HepG2 (cell line): ENCODE results near the gene ZNF771. TPM values are rescaled to one million over a fixed set of nuclear protein-coding genes. Genes with fewer than 3 reads are reported as not detected.

Experiments used
- BRD4 ChIP-seq: sonication (generic); formaldehyde crosslinking; IDR thresholded peaks from 2 replicates; pipeline ENCODE4 v1.4.0; 2020; ENCODE audit warnings: missing genetic modification reagents
- EED ChIP-seq: sonication (generic); formaldehyde crosslinking; IDR thresholded peaks from 2 replicates; pipeline ENCODE4 v1.5.0; 2020; ENCODE audit warnings: mild to moderate bottlenecking, missing genetic modification reagents
- FLYWCH1 ChIP-seq: sonication (generic); formaldehyde crosslinking; IDR thresholded peaks from 2 replicates; pipeline ENCODE4 v1.8.1; 2023; ENCODE audit warnings: mild to moderate bottlenecking, missing genetic modification reagents
- GFI1 ChIP-seq: sonication (generic); formaldehyde crosslinking; IDR thresholded peaks from 2 replicates; pipeline ENCODE4 v1.5.0; 2020; ENCODE audit warnings: missing genetic modification reagents, mild to moderate bottlenecking, borderline replicate concordance
- NONO ChIP-seq, 2 experiments: fragments of 450-650 bp in 1 of 2; sonication (generic) in 1 of 2; formaldehyde crosslinking in 1 of 2; IDR thresholded peaks in 1 of 2; conservative IDR thresholded peaks in 1 of 2; 2 replicates each; pipeline versions ENCODE4 v1.6.1 to v1.8.0; 2017 to 2022; ENCODE audit warnings: mild to moderate bottlenecking in 1 of 2, missing genetic modification reagents in 1 of 2, moderate library complexity in 1 of 2
- SMC3 ChIP-seq: IDR thresholded peaks from 2 replicates; pipeline ENCODE4 v1.6.1; 2011; ENCODE audit warnings: low read length, improper control_type of control experiment
- TP53 ChIP-seq: sonication (generic); formaldehyde crosslinking; conservative IDR thresholded peaks from 2 replicates; pipeline ENCODE4 v1.4.0; 2020; ENCODE audit warnings: missing genetic modification reagents
- XRCC5 ChIP-seq: fragments of 200-400 bp; formaldehyde crosslinking; optimal IDR thresholded peaks from 2 replicates; pipeline ENCODE3; 2017; ENCODE audit warnings: mild to moderate bottlenecking, low read length
- ZNF343 ChIP-seq: sonication (generic); formaldehyde crosslinking; IDR thresholded peaks from 2 replicates; pipeline ENCODE4 v1.4.0; 2020; ENCODE audit warnings: mild to moderate bottlenecking, missing genetic modification reagents
- ZNF460 ChIP-seq: sonication (generic); formaldehyde crosslinking; IDR thresholded peaks from 2 replicates; pipeline ENCODE4 v1.5.1; 2020; ENCODE audit warnings: missing genetic modification reagents, mild to moderate bottlenecking, borderline replicate concordance
- ZNF660 ChIP-seq: sonication (generic); formaldehyde crosslinking; IDR thresholded peaks from 2 replicates; pipeline ENCODE4 v1.5.1; 2020; ENCODE audit warnings: mild to moderate bottlenecking, low read depth, missing genetic modification reagents, borderline replicate concordance
- polyA plus RNA-seq, 8 experiments: library from polyadenylated mRNA; depleted of rRNA in 3 of 8; stranded (reverse) in 7 of 8; unstranded in 1 of 8; fragments of >200 nt; fragmentation: Illumina TruSeq in 4 of 8; extraction: Trizol in 4 of 8; gene quantifications; 2 replicates each; pipeline versions ENCODE4 v1.2.1 to v1.2.3, GENCODE V29; 2011 to 2016; ENCODE audit warnings: low read depth in 4 of 8, missing spikeins in 1 of 8, mixed read lengths in 1 of 8; ENCODE audit not compliant: insufficient read depth in 1 of 8
- total RNA-seq, 5 experiments: library from RNA; depleted of rRNA; stranded (reverse); fragments of >200 nt; fragmentation: Illumina TruSeq; extraction: Trizol; gene quantifications; 2 replicates each; pipeline ENCODE4 v1.2.3, GENCODE V29; 2016; ENCODE audit warnings: low read depth in 1 of 5
- TF ChIP-seq, protein P1 (sequence below): sonication (generic); formaldehyde crosslinking; IDR thresholded peaks from 2 replicates; pipeline ENCODE4 v1.4.0; 2020; ENCODE audit warnings: mild to moderate bottlenecking, missing genetic modification reagents
- TF ChIP-seq, protein P2 (sequence below): IDR thresholded peaks from 2 replicates; pipeline ENCODE4 v1.6.1; 2016; ENCODE audit warnings: mild to moderate bottlenecking, missing biosample characterization, missing genetic modification reagents
- TF ChIP-seq, protein P3 (sequence below): sonication (generic); formaldehyde crosslinking; IDR thresholded peaks from one replicate; pipeline ENCODE4 v1.5.1; 2020; ENCODE audit warnings: mild to moderate bottlenecking, missing genetic modification reagents; ENCODE audit errors: not compliant biosample characterization
- TF ChIP-seq, protein P4 (sequence below): sonication (generic); formaldehyde crosslinking; IDR thresholded peaks from 2 replicates; pipeline ENCODE4 v1.4.0; 2020; ENCODE audit warnings: missing genetic modification reagents
- TF ChIP-seq, protein P5 (sequence below): sonication (generic); formaldehyde crosslinking; IDR thresholded peaks from 2 replicates; pipeline ENCODE4 v1.9.0; 2022; ENCODE audit warnings: low read depth, missing genetic modification reagents

ZNF771 gene
- total and polyA plus RNA-seq, 2 of the 13 experiments (the other 11 are each of a cell fraction or from before 2014, with no cell fraction given) = 5.0 to 11.8 TPM

DNA sequence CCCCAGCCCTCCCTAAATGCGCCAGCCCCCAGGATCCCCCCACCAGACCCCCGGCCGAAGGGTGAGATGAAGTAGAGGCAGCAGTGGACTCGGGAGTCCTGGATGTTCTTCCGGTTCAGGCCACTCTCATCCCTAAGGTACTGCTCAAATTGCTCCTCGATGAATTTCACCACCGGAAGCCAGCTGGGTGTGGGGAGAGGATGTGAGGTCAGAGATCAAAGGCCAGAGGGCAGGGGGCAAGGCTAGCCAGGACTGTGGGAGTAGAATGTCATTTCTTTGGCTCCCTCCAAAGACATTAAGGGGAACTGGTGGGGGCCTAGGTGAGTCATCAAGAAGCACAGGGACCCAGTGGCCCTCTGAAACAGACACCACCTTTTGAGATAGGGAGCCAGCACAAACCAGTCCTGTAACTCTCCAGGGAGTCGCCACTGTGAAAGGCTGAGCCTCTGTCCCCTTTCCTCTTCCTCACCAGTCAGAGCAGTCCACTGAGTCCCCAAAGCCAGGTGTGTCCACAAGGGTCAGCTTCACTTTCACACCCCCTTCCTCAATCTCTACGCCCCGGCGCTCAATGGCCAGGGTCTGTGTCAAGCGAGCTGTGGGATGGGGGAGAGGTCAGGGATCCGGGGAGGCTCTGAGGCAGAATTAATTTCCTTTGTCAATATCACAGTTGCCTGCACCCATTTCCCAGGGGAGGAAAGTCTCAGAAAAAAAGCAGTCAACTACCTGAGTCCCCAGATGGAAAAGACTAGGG is 25.9 kb upstream of the ZNF771 start (continued):
- TF ChIP-seq, protein P1, sequence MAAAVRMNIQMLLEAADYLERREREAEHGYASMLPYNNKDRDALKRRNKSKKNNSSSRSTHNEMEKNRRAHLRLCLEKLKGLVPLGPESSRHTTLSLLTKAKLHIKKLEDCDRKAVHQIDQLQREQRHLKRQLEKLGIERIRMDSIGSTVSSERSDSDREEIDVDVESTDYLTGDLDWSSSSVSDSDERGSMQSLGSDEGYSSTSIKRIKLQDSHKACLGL (CRISPR knock-in tag) = 0 out of 2 replicates have a peak, but pooled peaks have one; percentile 45
- TF ChIP-seq ZNF460 (CRISPR knock-in tag) (no peak), EED (CRISPR knock-in tag) (no peak), ZNF660 (CRISPR knock-in tag) (no peak), FLYWCH1 (CRISPR knock-in tag) (no peak), ZNF343 (CRISPR knock-in tag) (no peak), XRCC5 (no peak), SMC3 (no peak), TP53 (CRISPR knock-in tag) (no peak), NONO (IDR thresholded peaks at IDR 0.05) (no peak), NONO (CRISPR knock-in tag; conservative IDR thresholded peaks at IDR 0.05) (no peak), BRD4 (CRISPR knock-in tag) (no peak), GFI1 (no peak)
- TF ChIP-seq, protein P2, sequence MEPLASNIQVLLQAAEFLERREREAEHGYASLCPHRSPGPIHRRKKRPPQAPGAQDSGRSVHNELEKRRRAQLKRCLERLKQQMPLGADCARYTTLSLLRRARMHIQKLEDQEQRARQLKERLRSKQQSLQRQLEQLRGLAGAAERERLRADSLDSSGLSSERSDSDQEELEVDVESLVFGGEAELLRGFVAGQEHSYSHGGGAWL (CRISPR knock-in tag) = no peak
- TF ChIP-seq, protein P3, sequence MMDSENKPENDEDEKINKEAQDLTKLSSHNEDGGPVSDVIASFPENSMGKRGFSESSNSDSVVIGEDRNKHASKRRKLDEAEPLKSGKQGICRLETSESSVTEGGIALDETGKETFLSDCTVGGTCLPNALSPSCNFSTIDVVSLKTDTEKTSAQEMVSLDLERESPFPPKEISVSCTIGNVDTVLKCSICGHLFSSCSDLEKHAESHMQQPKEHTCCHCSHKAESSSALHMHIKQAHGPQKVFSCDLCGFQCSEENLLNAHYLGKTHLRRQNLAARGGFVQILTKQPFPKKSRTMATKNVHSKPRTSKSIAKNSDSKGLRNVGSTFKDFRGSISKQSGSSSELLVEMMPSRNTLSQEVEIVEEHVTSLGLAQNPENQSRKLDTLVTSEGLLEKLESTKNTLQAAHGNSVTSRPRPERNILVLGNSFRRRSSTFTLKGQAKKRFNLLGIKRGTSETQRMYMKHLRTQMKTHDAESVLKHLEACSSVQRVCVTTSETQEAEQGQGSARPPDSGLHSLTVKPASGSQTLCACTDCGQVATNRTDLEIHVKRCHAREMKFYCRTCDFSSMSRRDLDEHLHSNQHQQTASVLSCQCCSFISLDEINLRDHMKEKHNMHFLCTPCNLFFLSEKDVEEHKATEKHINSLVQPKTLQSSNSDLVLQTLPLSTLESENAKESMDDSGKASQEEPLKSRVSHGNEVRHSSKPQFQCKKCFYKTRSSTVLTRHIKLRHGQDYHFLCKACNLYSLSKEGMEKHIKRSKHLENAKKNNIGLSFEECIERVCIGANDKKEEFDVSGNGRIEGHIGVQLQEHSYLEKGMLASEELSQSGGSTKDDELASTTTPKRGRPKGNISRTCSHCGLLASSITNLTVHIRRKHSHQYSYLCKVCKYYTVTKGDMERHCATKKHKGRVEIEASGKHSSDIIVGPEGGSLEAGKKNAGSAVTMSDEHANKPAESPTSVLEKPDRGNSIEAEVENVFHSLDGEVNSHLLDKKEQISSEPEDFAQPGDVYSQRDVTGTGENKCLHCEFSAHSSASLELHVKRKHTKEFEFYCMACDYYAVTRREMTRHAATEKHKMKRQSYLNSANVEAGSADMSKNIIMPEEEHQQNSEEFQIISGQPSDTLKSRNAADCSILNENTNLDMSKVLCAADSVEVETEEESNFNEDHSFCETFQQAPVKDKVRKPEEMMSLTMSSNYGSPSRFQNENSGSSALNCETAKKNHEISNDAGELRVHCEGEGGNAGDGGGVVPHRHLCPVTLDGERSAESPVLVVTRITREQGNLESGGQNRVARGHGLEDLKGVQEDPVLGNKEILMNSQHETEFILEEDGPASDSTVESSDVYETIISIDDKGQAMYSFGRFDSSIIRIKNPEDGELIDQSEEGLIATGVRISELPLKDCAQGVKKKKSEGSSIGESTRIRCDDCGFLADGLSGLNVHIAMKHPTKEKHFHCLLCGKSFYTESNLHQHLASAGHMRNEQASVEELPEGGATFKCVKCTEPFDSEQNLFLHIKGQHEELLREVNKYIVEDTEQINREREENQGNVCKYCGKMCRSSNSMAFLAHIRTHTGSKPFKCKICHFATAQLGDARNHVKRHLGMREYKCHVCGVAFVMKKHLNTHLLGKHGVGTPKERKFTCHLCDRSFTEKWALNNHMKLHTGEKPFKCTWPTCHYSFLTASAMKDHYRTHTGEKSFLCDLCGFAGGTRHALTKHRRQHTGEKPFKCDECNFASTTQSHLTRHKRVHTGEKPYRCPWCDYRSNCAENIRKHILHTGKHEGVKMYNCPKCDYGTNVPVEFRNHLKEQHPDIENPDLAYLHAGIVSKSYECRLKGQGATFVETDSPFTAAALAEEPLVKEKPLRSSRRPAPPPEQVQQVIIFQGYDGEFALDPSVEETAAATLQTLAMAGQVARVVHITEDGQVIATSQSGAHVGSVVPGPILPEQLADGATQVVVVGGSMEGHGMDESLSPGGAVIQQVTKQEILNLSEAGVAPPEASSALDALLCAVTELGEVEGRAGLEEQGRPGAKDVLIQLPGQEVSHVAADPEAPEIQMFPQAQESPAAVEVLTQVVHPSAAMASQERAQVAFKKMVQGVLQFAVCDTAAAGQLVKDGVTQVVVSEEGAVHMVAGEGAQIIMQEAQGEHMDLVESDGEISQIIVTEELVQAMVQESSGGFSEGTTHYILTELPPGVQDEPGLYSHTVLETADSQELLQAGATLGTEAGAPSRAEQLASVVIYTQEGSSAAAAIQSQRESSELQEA = no peak
- TF ChIP-seq, protein P4, sequence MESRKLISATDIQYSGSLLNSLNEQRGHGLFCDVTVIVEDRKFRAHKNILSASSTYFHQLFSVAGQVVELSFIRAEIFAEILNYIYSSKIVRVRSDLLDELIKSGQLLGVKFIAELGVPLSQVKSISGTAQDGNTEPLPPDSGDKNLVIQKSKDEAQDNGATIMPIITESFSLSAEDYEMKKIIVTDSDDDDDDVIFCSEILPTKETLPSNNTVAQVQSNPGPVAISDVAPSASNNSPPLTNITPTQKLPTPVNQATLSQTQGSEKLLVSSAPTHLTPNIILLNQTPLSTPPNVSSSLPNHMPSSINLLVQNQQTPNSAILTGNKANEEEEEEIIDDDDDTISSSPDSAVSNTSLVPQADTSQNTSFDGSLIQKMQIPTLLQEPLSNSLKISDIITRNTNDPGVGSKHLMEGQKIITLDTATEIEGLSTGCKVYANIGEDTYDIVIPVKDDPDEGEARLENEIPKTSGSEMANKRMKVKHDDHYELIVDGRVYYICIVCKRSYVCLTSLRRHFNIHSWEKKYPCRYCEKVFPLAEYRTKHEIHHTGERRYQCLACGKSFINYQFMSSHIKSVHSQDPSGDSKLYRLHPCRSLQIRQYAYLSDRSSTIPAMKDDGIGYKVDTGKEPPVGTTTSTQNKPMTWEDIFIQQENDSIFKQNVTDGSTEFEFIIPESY (CRISPR knock-in tag) = no peak; the same call in 1 of the 2 replicates
- TF ChIP-seq, protein P5, sequence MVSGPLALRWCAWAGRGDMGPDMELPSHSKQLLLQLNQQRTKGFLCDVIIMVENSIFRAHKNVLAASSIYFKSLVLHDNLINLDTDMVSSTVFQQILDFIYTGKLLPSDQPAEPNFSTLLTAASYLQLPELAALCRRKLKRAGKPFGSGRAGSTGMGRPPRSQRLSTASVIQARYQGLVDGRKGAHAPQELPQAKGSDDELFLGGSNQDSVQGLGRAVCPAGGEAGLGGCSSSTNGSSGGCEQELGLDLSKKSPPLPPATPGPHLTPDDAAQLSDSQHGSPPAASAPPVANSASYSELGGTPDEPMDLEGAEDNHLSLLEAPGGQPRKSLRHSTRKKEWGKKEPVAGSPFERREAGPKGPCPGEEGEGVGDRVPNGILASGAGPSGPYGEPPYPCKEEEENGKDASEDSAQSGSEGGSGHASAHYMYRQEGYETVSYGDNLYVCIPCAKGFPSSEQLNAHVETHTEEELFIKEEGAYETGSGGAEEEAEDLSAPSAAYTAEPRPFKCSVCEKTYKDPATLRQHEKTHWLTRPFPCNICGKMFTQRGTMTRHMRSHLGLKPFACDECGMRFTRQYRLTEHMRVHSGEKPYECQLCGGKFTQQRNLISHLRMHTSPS (CRISPR knock-in tag) = no peak
